Forelimb muscle (tissue), 1 donor: ENCODE measurements around the gene C1QBP. TPM values are rescaled to one million over a fixed set of nuclear protein-coding genes. Genes with fewer than 3 reads are reported as not detected.
"Not testable (repeated sequence)": the region's sequence is repeated elsewhere in the genome, so short reads cannot be mapped to it uniquely, and the experiment has no call there.

Experiments
- DNase-seq: peaks from one replicate; pipeline ENCODE4 v3.0.0-alpha.2; 2013; ENCODE audit warnings: low read depth
- polyA plus RNA-seq: library from polyadenylated mRNA; unstranded; fragments of 120-200 nt; gene quantifications from one replicate; pipeline ENCODE4 v1.2.1, GENCODE V29; 2013; ENCODE audit not compliant: insufficient read length

Gene C1QBP, protein sequence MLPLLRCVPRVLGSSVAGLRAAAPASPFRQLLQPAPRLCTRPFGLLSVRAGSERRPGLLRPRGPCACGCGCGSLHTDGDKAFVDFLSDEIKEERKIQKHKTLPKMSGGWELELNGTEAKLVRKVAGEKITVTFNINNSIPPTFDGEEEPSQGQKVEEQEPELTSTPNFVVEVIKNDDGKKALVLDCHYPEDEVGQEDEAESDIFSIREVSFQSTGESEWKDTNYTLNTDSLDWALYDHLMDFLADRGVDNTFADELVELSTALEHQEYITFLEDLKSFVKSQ
- polyA plus RNA-seq = 113 TPM

- peak; percentile 74 for DNase-seq
Measured at GRCh38 chr17:5438716-5439445, at the start of gene C1QBP. C1QBP (minus strand) TSS chr17:5439155; CDS start chr17:5439073, 82 bp downstream.

DNA sequence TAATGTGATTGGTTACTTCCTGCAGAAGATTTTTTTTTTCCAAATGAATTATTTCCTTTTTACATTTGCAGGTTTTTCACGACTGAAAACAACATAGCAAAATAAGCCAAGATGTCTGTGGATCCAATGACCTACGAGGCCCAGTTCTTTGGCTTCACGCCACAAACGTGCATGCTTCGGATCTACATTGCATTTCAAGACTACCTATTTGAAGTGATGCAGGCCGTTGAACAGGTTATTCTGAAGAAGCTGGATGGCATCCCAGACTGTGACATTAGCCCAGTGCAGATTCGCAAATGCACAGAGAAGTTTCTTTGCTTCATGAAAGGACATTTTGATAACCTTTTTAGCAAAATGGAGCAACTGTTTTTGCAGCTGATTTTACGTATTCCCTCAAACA is 49.8 kb upstream of the C1QBP start:
- DNase-seq = no peak

DNA sequence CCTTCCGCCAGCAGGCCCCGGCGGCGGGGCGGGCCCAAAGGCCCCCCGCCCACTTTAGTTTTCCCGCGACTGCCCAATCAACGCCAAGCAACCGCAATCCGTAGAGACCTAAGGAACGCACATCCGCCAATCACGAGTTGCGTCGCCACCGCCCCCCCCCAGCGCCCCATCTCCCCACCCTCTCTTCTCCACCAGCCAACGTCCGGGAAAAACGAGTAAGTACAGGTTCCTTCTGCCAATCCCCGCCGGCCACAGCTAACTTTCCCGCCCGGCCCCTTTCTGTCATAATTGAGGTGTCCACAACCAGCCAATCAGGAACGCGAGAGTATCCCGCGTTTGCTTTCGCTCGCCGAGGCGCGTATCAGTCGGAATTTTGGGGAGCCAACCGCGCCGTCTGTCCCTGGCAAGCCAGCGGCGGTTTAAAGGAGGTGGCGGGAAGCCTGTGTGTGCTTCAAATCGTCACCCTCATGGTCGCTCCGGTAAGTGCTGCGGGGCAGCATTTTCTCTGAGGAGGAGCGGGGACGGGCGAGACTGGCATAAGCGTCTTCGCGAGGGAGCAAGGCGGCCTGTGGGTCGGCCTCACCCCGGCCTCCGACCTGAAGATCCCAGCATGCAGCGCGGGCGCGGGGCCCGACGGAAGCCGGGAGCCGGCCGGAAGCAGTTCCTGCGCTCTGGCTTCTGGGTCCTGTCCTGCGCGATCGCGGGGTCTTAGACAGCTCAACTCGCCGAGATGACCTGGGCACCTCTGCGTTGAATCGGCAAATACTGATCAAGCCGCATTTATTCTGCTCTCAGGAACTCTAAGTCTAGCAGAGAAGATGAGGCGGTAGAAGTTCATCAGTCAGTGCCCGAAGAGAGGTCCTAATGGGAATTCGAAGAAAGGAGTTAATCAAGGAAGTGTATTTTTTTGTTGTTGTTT is 47.5 kb upstream of the C1QBP start, which contains the start of gene MIS12:
Gene MIS12 (plus strand): TSS at position 361 of the 919 bp plus-strand sequence. CDS start 2,297 bp downstream, outside the sequence.
- peak; percentile 95 for DNase-seq

DNA sequence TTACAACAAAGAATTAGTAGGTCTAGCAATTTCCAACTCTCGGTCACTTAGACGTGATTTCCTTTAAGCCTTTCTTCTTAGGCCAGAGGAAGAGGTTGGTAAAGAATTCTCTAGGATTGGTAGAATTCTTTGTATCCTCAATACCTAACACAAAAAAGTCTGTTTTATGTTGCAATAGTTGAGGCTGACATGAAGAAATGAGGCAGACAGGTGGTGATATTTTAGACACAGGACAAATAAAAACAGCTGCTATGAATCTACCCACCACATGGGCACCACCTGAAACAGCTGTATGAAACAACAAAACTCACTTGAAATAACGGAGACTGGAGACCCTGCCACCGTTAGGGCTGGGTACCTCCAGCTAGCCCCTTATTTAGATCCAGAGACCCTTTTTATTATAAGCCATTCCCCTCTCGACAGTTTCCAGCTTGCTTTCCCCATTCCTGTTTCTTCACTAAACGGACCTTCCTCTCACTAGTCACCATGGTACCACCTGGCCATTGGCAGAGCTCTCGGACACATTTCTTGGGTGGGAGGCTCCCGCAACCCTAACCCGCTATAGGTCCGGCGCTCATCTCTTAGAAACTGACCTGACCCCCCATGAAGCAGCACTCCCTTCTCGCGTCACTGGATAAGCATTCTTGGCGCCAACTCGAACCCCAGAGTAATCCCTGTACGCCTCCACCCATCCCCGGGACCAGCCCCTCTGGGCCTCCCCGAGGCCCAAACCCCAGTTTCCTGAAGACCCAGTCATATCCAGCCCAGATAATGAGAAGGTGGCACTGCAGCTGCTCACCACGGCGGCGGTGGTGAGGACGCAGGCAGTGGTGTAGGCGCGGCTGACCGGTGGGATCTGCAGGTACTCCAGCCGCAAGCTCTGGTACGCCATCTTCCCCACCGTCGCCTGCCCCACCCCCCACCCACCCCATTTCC is 46.6 kb upstream of the C1QBP start, which contains the start of gene DERL2:
Gene DERL2 (minus strand): TSS at position 909 of the 936 bp plus-strand sequence. CDS start 17 bp downstream, at position 892.
- DNase-seq = no peak

GRCh38 chr17:5481451-5481850 is 42.5 kb upstream of the C1QBP start:
- DNase-seq = no peak

GRCh38 chr17:5480962-5481361 is 42.0 kb upstream of the C1QBP start:
- DNase-seq = no peak

DNA sequence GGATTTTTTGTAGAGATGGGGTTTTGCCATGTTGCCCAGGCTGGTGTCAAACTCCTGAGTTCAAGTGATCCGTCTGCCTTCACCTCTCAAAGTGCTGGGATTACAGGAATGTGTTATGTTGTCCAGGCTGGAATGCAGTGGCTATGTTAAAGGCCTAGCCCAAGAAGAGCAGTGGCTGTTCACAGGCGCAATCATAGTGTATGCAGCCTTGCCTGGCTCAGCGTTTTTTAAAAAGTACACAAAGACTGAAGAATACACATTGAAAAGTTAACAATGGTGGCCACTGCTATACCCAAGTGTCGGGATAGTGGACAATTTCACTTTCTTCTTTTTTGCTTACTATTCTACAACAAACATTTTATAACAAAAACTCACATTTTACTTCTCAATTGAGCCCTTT is 40.0 kb upstream of the C1QBP start:
- no peak for DNase-seq

DNA sequence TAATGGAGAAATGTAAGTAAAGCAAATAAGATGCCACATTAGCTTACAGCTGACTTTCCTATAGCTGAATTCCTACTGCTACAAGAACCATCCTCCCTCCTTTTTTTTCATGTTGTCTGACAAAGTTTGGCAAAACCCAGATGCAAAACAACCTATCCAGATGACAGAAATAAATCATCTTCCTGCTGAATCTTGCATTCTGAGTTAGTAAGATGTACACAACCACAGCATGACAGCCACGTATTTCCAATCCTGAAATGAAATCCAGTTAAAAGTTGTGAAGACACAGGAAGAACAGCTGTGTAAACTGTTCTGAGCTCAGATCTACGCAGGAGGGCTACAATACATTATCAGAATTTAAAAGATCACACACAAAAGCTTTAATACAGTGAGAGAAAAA is 35.0 kb upstream of the C1QBP start:
- no peak for DNase-seq

GRCh38 chr17:5472511-5472910 is 33.6 kb upstream of the C1QBP start:
- no peak for DNase-seq

DNA sequence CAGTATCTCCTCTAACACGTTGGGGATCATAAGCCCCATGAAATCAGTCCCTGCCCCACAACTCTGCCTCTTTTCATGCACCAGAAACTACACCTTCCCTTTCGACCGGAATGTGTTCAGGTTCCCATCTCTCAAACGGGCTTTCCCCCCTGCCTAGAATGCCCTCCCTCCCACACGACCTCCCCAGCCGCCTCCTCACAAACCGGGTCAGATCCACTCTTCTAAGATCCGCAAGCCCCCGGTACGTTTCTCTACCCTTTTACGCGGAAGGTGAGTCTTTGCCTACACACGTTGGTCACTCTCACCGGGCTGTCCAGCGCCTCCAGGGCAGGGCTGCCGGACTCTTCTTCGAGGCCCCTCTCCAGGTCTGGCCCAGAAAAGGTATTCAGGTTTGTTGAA is 29.1 kb upstream of the C1QBP start:
- no peak for DNase-seq

DNA sequence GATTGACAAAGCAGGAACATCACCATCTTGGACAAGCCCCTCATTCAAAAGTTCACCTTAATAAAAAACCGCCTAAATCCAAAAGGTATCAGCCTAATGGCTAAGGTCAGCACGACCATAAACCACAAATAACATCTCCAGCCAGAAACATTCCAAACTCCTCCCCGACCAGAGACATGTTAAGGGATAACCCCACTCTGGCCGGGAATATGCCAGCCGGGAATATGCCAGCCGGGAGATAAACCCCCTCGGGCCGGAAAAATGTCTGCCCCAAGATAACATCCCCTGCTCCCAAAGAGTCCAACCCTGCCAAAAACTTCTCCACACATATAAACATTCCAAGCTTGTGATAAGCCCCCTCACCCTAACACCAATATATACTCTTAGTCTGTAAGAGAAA is 28.5 kb upstream of the C1QBP start:
- DNase-seq = no peak

- no peak for DNase-seq
Measured at GRCh38 chr17:5466295-5466694, 27.3 kb upstream of the C1QBP start.

DNA sequence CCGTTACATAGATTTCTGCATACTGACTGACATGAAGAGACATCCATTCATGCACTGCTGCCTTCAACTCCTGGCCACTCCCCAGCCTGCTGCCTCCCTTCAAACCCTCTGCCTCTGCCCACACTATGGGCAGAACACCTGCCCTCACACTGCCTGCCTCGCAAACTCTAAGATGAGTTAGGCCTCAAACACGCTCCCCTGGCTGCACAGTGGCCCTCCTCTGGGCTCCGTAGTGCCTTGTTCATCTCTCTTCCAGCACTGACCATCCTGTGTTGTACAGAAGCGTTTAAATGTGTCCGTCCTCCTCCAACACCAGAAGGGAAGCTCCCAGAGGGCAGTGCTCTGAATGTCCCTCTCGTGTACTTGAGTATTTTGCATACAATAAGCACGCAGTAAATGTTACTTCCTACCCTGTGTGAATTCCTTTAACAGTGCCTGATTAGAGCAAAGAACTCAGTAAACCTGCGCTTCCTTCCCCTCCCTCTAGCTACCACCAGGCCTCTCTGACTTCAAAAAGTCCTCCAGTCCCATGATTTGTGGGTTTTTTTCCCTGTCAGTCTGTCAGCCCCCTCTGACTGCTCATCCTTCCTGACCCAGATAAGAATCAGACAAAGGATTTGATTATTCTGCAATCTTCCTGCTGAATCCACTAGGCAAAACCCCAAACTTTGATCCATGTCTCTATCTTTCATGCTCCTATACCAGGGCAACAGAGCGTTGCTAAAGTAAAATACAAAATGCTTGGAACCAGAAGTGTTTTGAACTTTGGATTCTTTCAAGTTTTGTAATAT is 26.0 kb upstream of the C1QBP start:
- no peak for DNase-seq

DNA sequence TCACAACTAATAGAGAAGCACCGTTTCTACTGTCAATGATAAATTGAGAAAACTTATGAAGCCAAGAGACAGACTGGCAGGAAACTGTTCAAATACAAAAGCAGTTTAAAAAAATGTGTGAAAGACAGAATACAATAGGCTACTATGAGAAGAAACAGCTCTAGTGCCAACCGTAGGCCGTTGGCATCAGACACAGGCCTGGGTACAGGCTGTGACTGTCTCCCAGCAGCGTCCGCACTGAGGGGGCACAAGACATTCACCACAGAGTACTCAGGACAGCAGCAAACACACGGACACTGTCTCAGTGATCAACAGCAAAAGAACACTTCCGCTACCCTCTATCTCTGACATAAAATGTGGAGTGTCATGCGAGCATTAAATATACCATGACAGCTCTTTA is 7.8 kb upstream of the C1QBP start:
- no peak for DNase-seq

DNA sequence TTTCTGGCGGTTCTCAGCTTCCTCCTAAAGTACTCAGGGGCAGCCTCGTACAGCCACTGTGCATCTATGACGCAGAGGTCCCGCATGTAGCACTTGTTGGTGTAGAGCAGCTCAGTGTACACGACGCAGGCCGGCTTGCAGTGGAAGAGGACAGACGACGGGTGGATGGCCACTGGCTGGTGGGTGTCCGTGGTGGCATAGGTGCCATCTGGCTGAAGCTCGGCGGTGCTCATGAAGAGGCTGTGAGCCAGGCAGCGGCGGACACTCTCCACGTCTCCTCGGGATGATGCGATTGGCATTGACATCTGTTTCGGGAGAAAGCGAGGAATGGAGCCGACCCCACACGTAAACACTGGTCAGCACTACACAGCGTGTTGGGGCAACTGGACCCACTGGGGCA is 5.3 kb upstream of the C1QBP start:
- DNase-seq = no peak

DNA sequence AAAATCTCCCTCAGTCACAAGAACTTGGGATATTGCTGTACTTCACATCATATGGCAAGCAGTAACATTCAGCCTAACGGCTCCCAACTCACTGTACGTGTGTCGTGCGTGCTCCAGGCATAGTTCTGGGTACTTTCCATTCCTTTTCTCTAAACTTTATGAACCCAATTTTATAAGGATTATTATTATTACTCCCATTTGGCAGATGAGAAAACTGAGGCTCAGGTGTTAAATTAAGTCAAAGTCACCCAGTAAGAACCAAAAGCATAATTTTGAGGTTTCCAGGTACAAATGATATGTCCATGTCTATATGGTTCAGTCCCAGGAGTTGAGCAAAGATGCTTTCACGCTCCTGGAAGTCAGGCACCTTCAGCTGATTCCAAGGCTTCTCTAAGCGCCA is 4.8 kb upstream of the C1QBP start:
- DNase-seq = no peak

- DNase-seq = no peak
Measured at GRCh38 chr17:5439446-5439764, 450 bp upstream of the C1QBP start.

- no peak for DNase-seq
Measured at GRCh38 chr17:5437721-5438317, 1.1 kb downstream of the C1QBP start.

DNA sequence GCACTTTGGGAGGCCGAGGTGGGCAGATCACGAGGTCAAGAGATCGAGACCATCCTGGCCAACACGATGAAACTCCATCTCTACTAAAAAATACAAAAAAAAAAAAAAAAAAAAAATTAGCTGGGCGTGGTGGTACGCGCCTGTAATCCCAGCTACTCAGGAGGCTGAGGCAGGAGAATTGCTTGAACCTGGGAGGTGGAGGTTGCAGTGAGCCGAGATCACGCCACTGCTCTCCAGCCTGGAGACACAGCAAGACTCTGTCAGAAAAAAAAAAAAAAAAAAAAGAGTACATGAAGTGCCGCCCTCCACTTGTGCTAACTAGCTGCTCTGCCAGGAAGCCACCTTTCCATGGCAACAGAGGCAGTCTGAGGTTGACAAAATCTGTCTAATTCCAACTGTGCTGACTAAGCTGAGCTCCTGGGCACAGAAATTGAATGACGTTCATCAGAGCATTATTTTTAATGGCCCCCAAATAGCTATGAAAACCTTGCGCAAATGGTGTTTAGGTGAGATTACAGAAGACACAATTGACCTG is 3.1 kb downstream of the C1QBP start:
- DNase-seq = not testable (repeated sequence)

DNA sequence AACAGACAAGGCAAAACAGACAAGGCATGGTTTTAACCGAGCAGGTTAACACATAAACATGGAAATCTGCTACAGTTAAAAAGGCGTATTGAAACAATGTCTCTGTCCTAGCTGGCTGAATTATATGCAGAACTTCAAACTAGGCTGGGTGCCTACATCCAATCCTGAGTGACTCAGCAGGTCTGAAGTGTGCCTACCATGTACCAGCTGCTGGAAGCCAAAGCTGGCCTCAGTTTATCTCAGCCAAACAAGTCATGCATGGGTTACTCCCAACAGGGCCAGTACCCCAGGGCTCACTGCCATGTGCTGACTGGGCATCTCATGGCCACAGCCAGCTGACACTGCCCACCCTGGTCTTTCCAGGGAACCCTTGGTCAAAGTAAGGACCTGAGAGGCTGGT is 4.0 kb downstream of the C1QBP start:
- no peak for DNase-seq
